GM21381 (cell line): Measurements from ENCODE around the gene DNAJB11.
A peak's percentile ranks its signal among the peaks of the same experiment; 100 is the strongest.
"Not testable (repeated sequence)": the region's sequence is repeated elsewhere in the genome, so short reads cannot be mapped to it uniquely, and the experiment has no call there.

Experiments
- ATAC-seq: cut with Tn5 transposase; IDR thresholded peaks from one replicate; pipeline ENCODE4 v1.9.1; 2021; ENCODE audit warnings: mild to moderate bottlenecking, moderate library complexity; ENCODE audit not compliant: unreplicated experiment

DNAJB11 gene

DNA sequence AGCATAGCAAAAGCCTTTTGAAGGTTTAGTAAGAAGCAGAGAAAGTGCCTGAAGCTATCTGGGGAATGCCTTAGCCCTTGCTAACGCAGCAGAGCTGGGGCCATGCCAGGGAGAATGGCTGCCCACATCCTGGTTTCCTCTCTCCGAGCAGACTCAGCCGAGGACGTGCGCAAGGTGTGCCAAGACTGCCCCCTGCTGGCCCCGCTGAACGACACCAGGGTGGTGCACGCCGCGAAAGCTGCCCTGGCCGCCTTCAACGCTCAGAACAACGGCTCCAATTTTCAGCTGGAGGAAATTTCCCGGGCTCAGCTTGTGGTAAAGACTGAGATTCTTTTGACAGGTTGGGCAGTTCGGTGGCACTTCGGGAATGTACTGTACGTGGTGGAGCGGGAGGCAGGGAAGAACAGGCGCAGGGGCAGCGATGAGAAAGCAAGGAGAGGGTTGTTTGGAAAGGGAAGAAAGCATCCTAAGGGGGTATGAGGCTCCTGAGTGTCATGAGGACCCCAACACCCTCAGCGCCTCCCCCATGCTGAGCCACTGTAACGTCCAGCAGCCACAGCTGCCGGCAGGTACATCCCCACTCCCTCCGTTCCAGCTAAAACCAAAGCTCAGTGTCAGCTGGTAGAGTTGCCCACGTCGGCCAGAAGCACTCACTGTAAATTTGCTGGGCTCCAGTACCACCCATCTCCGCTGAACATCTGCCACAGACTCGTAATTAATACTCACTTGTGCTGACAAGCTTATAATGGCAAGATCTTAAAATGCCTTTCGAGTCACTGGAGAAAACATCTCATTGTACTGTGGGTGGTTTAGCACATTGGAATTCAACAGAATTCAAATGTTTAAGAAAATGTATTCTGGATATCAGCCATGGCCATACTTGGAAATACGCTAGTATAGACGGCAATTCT, 46.8 kb downstream of the DNAJB11 start:
- ATAC-seq = peak; percentile 97

DNA sequence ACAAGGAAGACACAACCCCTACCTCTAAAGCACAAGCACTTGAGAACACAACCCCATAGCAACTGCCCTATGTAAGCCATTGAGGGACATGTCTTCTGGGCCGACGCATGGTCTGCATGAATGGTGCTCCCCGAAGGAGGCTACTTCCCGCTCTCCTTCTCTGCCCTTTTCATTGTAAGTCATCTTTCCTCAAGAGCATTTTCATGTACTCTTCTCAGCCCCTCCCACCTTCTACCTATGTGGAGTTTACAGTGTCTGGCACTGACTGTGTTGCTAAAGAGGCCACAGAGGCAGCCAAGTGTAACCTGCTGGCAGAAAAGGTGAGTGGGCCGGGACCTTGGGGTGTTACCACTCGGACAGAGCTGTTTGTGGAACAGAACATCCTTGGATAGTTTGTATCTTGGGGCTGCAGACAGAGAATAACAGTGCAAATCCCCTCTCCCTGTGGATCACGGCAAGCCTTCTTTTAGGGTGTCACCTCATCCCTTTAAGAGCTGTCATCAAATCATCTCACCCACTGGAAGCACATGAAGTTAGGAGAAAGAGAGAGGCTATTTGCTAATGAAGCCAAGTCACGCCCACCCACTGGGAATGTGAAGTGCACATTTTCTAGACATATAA, 47.9 kb downstream of the DNAJB11 start:
- ATAC-seq = no peak

DNA sequence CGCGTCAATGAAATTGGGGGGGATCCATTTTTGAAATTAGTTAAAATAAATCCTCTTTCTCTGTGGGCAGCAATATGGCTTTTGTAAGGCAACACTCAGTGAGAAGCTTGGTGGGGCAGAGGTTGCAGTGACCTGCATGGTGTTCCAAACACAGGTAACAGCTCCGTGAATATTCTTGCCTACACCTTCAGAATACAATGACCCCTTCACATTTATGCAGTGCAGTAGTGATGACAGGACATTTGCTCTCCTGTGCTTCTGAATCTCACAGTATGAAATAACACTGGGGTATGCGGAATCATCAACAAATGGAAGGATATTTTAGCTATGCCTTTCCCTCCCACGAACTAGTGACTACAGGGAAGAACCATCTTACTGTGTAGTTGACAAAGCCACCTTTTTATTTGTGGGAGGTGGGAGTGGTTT, 49.3 kb downstream of the DNAJB11 start:
- no peak for ATAC-seq

DNA sequence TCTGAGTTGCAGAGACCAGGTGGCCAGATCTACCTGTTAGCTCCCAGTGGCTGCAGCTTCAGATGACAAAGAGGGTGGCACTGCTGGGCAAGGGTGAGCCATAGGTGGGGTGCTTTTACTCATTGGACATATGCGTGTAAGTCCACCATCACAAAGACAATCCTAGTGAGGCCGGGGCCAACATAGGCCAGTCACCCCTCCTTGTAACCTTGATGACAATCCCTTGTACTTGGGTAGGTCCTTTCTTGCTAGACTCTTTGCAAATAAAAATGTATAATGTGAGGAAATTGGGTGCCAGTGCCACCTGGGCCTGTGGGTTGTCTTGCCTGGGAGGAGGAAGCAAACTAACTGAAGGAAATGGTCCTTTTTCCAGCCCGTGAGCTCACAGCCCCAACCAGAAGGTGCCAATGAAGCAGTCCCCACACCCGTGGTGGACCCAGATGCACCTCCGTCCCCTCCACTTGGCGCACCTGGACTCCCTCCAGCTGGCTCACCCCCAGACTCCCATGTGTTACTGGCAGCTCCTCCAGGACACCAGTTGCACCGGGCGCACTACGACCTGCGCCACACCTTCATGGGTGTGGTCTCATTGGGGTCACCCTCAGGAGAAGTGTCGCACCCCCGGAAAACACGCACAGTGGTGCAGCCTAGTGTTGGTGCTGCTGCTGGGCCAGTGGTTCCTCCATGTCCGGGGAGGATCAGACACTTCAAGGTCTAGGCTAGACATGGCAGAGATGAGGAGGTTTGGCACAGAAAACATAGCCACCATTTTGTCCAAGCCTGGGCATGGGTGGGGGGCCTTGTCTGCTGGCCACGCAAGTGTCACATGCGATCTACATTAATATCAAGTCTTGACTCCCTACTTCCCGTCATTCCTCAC, 49.9 kb downstream of the DNAJB11 start:
- ATAC-seq = no peak

DNA sequence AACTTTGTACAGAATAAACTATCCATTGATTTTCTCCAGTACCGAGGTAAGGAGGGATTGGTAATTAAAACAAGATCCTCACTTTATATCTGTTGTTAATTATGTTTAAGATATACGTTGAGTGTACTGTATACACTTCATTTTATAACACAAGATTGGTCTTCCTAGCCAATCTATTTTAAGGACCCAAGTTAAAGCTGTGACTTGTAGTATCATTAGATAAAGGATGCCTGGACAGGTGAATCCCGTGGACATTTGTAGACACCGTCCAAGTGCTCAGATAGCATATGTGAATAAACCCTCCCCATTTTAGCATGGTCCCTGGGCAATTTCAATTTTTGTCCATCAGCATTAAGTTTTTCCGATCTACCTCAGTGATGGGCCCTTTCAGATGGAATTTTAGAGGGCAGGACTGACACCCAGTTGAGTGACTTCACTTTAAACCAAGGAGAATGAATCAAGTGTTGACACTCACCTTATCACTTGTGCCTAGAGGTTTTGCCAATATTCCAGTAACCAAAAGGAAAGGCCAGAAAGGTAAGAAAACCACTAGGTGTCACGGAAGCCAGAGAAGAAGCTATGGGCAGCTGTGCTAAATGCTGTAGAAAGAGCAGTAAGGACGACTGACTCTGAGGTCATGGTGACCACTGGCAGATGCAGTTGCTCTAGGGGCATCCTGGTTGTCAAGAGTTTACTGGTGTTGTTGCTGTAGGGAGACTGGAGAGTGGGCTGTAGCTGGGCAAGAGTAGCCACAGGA, 51.6 kb downstream of the DNAJB11 start:
- ATAC-seq = no peak

DNA sequence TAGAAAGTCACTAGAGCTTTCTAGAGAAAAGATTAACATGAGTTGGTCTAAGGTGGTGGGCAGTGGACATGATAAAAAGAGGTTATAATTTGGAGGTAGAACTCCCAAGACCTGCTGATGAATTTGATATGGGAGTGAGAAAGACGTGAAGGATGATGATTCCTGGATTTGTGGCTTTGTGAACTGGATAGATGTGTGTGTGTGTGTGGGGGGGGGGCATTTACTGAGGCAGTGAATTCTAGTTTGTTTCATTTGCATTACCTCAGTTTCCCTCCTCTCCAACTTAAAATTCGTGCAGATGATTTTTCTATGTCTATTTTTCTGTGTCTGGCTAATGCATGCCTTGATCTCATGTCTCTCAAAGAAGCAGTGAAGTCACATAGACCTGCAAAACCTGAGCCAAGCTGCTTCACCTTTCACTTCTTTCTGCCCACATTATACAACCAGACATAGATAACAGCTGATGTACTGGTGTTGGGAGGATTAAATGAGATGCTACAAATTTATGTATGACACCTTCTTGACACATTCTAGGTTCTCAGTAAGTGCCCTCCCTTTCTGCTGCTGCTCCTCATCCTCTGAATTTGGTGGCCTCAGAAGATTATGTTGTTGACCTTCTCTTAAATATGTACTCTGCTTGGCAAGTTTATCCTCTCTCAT, 52.3 kb downstream of the DNAJB11 start:
- no peak for ATAC-seq

DNA sequence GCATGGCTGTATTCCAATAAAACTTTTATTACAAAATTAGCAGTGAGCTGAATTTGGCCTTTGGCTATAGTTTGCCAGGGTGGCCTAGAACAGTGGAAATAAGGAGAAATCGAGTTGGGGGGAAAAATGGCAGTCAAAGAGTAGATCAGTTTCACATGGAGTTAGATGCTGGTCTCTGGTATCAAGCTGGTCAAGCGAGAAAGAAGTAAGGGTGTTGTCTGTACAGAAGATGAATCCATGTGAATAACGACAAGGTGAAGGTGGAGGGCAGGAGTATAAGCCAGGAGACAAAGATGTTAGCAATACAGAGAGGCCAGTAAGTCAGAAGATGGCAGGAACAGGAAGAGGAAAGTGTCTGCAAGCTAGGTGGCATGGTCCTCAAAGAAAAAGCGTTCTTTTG, 54.1 kb downstream of the DNAJB11 start:
- no peak for ATAC-seq

DNA sequence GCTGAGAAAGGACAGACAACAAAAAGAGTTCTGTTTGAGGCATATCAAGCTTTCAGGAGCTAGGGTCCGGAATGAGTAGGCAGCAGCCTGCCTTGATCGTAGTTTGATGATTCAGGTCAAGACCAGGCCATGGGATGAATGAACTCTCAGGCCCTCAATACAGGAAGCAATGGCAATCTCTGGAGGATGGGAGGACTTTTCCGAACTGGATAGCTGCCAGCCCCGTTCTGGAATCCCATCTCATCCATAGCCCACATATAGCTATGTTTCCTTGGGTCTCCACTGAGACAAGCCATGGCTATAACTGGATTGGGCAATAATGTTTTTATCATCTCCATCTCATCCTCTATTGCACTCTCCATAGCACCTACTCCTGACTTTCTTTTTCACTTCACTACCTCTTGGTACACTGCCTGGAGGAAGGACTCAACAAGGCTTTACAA, 55.1 kb downstream of the DNAJB11 start:
- ATAC-seq = no peak

DNA sequence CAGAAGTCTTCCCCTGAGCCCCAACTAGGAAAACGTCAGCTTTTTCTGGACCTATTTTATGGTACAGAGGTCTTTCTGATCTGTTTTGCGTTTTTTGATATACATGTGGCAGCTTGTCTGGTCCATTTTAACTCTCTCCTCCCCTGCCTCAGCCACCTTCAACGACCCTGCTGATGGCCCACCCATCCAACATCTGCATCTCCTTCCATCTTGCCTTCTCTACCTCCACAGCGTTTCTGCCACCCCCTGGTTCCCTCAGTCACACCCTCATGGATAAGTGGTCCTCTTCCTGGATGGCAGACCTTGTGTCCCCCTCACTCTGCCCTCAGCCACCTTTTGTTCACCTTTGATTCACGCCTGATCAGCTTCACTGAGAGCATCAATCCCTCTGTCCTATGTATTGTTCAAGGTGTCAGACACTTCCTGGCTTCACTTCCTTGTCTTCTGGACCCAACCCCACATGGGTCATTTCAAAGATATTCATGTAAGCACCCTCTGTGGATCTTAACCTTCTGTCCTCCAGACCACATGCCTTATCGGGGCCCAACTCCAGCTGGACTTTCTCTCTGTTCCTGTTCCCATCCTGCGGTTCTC, 55.8 kb downstream of the DNAJB11 start:
- no peak for ATAC-seq

DNA sequence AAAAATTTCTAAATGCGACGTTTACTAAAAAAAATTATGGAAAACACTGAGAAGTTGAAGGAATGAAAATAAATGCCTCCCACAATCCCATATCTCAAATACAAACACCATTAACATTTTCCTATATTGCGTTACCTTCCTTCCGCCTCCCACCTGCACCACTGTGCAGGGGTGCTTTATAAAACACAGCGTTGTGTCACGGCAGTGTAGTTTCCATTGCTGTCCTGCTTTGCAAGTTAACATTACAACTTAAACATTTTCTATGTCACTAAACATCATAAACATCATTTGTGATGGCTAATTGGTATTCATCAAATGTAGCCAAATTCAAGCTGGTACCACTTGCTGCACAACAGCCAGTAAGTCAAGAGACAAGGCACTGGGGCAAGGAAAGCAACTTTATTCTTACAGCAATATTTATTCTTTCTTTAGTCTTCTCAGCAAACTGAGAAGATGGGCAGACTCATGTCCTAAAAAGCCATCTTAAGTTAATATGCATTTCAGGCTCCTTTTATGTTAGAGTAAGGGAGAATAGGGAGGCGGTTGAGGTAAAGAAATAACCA, 57.4 kb downstream of the DNAJB11 start:
- ATAC-seq = no peak

DNA sequence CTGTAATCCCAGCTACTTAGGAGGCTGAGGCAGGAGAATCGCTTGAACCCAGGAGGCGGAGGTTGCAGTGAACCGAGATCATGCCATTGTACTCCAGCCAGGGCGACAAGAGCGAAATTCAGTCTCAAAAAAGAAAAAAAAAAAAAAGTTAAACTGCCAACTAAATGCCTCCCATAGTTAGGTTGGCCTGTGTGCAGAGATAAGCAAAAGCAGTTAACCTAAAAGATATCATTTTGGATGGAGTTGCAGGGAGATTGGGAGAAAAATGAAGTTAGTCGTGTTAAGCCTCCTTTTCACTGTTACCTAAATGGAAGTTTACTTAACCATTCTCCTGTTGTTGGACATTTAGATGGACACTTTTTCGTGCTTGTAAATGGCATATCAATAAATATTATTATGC, 58.2 kb downstream of the DNAJB11 start:
- no peak for ATAC-seq

DNA sequence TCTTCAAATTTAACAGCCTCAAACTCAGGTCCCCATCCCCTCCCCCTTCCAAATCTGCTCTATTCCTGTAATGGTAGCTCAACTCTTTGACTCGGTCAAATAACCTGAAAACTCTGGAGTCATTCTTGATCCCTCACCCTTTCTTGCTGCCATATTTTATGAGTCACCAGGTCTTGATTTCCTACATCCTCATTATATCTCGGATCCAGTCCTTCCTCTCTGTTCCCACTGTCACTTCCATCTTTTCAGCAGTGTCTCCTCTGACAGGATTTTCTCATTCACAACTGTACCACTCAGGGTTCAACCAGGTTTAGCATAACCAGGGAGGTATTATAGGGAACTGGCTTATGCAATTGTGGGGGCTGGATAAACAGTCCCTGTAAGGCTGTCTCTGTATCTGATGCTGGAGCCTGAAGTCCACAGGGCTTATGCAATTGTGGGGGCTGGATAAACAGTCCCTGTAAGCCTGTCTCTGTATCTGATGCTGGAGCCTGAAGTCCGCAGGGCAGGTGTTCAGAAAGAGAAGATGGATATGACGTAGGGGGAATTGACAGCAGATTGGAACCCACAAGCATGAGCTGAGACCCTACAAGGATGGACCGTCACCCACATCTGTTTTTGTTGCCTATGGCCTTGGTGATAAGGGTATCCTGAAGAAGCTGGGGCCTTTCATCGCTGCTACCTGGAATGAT, 60.6 kb downstream of the DNAJB11 start:
- no peak for ATAC-seq

DNA sequence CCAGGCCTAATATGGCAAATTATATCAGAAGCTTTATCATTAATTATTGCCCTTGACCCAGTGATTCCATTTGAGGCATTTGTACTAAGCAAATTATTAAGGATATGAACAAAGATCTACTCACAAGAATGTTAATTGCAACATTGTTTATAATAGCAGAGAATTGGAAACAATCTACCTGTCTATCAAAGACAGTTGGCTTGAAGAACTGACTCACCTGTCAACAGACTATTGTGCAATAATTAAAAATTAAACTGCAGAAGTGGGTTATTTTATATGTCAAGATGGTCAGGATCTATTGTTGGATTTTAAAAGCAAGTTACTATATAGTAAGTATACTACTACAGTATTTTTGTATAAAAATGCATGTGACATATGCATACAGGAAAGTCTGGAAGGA, 63.0 kb downstream of the DNAJB11 start:
- no peak for ATAC-seq

DNA sequence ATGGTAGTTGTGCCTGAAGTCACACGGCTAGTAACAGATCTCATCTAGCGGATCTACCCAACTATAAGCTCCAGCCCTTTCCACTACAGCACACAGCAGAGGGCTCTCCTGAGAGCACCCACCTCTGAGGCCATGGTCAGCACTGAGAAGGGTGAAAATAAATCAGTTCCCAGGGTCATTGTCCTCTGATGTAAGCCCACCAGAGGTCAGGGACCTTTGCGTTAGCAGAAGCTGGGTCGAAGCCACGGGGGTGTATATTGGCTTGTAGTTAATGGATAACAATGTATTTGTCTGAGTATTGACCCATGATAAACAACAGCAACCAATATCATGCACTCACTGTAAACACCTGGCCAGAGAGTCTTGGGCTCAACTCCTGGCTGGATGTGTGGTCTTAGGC, 63.7 kb downstream of the DNAJB11 start:
- ATAC-seq = not testable (repeated sequence)
